Measurements from ENCODE around the gene FAF1. TPM values are rescaled to one million over a fixed set of nuclear protein-coding genes. Genes with fewer than 3 reads are reported as not detected.

FAF1 gene
- total RNA-seq, 1 experiment from 2014 or later: 78.7 TPM

DNA sequence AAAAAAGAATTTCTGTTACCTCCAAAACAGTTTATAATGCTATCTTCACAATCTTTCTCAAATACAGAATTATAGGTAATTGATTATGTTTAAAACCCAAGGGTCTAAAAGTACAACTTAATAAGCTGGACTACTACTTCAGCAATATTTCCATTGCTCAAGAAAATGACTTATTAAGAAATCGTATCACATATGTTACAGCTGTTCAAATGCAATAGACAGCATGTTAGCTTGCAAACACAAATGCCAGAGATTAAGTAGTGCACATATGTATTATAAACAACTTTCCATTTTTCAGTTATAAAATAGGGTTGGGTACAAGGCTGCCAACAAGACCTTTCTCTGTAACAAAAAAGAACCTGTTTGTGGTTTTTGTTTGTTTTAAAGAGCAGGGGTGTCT is 325.8 kb downstream of the FAF1 start:
- Mint-ChIP-seq H3K4me3 (ENCODE audit: unreplicated experiment) (no peak overlapping the region), H3K36me3 (ENCODE audit: insufficient read depth, unreplicated experiment) (peaks cover 5% of the 10 kb centered on the region), H3K4me1 (ENCODE audit: low read depth, unreplicated experiment) (no peaks in the 10 kb centered on the region), H3K9me3 (ENCODE audit: unreplicated experiment) (no peaks in the 10 kb centered on the region), H3K27me3 (ENCODE audit: insufficient read depth, unreplicated experiment) (no peaks in the 10 kb centered on the region), H3K27ac (ENCODE audit: unreplicated experiment) (no peak overlapping the region)
- TF ChIP-seq, protein P1, sequence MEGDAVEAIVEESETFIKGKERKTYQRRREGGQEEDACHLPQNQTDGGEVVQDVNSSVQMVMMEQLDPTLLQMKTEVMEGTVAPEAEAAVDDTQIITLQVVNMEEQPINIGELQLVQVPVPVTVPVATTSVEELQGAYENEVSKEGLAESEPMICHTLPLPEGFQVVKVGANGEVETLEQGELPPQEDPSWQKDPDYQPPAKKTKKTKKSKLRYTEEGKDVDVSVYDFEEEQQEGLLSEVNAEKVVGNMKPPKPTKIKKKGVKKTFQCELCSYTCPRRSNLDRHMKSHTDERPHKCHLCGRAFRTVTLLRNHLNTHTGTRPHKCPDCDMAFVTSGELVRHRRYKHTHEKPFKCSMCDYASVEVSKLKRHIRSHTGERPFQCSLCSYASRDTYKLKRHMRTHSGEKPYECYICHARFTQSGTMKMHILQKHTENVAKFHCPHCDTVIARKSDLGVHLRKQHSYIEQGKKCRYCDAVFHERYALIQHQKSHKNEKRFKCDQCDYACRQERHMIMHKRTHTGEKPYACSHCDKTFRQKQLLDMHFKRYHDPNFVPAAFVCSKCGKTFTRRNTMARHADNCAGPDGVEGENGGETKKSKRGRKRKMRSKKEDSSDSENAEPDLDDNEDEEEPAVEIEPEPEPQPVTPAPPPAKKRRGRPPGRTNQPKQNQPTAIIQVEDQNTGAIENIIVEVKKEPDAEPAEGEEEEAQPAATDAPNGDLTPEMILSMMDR (IDR thresholded peaks at IDR 0.05; ENCODE audit: insufficient read depth in 1 of 2, low read depth in 1 of 2, low read length in 1 of 2, severe bottlenecking in 1 of 2, unreplicated experiment in 1 of 2): no peak
- Histone ChIP-seq H3K27me3 (replicated peaks; ENCODE audit: control insufficient read depth, insufficient read depth, low read length) (no peaks in the 10 kb centered on the region), H3K9me3 (no peaks in the 10 kb centered on the region), H3K36me3 (ENCODE audit: control insufficient read depth, insufficient read depth, low read length) (no peaks in the 10 kb centered on the region), H3K4me1 (no peaks in the 10 kb centered on the region), H3K4me3 (ENCODE audit: low read depth, low read length) (no peak overlapping the region)
- ChIA-PET CTCF (interaction anchor here (0.5 kb wide), 1 partner anchor 13 kb away, joined by 3 read pairs; no protein-coding TSS in a partner anchor), POLR2A (no interaction called here)
- no peak for DNase-seq
- no TSS peak for BruUV-seq (replicated peaks)
- intact Hi-C loops (cut with micrococcal nuclease; ENCODE audit: unreplicated experiment): no loop called here

DNA sequence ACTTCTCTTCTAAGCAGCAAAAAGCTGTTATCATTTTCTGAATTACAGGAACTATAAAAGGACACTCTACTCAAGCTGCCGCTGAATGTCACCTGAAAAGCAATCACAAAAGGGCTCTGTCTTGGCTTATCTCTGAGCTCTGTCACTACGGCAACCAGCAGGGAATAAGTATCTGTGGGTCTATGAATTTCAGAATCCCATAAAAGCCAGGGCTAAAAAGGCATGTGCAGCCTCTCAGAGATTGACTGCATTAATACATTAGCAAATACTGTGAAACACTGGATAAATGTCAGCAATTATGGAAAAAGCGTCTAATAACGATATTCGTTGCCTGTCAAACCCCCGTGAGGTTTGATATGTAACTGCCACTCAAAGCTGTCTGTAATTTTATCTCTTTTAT is 326.6 kb downstream of the FAF1 start:
- Histone ChIP-seq H3K4me3 (ENCODE audit: low read depth, low read length) (no peak overlapping the region), H3K9me3 (no peaks in the 10 kb centered on the region), H3K4me1 (no peaks in the 10 kb centered on the region), H3K36me3 (ENCODE audit: control insufficient read depth, insufficient read depth, low read length) (no peaks in the 10 kb centered on the region), H3K27me3 (replicated peaks; ENCODE audit: control insufficient read depth, insufficient read depth, low read length) (no peaks in the 10 kb centered on the region)
- ChIA-PET CTCF (interaction anchor here (0.5 to 1.6 kb wide), 2 partner anchors 12 to 13 kb away, joined by 3 to 7 read pairs; no protein-coding TSS in a partner anchor), POLR2A (no interaction called here)
- H3K4me3 Mint-ChIP-seq (ENCODE audit: unreplicated experiment): no peak overlapping the region
- H3K36me3 Mint-ChIP-seq (ENCODE audit: insufficient read depth, unreplicated experiment): peaks cover 5% of the 10 kb centered on the region
- TF ChIP-seq, protein P1 (IDR thresholded peaks at IDR 0.05; ENCODE audit: insufficient read depth in 1 of 2, low read depth in 1 of 2, low read length in 1 of 2, severe bottlenecking in 1 of 2, unreplicated experiment in 1 of 2): no peak
- no peak overlapping the region for H3K27ac Mint-ChIP-seq (ENCODE audit: unreplicated experiment)
- no peaks in the 10 kb centered on the region for H3K4me1 Mint-ChIP-seq (ENCODE audit: low read depth, unreplicated experiment)
- BruUV-seq (replicated peaks): no TSS peak
- no peaks in the 10 kb centered on the region for H3K27me3 Mint-ChIP-seq (ENCODE audit: insufficient read depth, unreplicated experiment)
- intact Hi-C loops (cut with micrococcal nuclease; ENCODE audit: unreplicated experiment): no loop called here
- DNase-seq: no peak
- H3K9me3 Mint-ChIP-seq (ENCODE audit: unreplicated experiment): no peaks in the 10 kb centered on the region

DNA sequence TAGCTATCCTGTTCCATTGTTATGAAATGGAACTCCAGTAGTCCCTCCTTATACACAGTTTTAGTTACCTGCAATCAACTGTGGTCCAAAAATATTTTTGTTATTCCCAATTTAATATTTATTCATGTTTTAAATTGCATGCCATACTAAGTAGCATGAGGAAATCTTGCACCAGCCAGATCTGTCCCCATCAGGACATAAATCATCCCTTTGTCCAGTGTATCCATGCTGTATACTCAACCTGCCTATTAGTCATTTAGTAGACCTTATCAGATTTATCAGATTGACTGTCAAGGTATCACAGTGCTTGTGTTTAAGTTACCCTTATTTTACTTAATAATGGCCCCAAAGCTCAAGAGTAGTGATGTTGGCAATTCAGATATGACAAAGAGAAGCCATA is 328.9 kb downstream of the FAF1 start:
- TF ChIP-seq, protein P1 (IDR thresholded peaks at IDR 0.05; ENCODE audit: insufficient read depth in 1 of 2, low read depth in 1 of 2, low read length in 1 of 2, severe bottlenecking in 1 of 2, unreplicated experiment in 1 of 2): no peak
- Mint-ChIP-seq H3K9me3 (ENCODE audit: unreplicated experiment) (no peaks in the 10 kb centered on the region), H3K36me3 (ENCODE audit: insufficient read depth, unreplicated experiment) (peaks cover 5% of the 10 kb centered on the region), H3K4me3 (ENCODE audit: unreplicated experiment) (no peak overlapping the region), H3K27me3 (ENCODE audit: insufficient read depth, unreplicated experiment) (no peaks in the 10 kb centered on the region), H3K27ac (ENCODE audit: unreplicated experiment) (no peak overlapping the region), H3K4me1 (ENCODE audit: low read depth, unreplicated experiment) (no peaks in the 10 kb centered on the region)
- Histone ChIP-seq H3K9me3 (no peaks in the 10 kb centered on the region), H3K27me3 (replicated peaks; ENCODE audit: control insufficient read depth, insufficient read depth, low read length) (no peaks in the 10 kb centered on the region), H3K36me3 (ENCODE audit: control insufficient read depth, insufficient read depth, low read length) (no peaks in the 10 kb centered on the region), H3K4me3 (ENCODE audit: low read depth, low read length) (no peak overlapping the region), H3K4me1 (no peaks in the 10 kb centered on the region)
- POLR2A ChIA-PET: no interaction called here
- BruUV-seq (replicated peaks): no TSS peak
- CTCF ChIA-PET: no interaction called here
- intact Hi-C loops (cut with micrococcal nuclease; ENCODE audit: unreplicated experiment): no loop called here
- no peak for DNase-seq
